ENCODE measurements around the gene NATD1.

NATD1 gene

GRCh38 chr17:21249920-21250703, 3.1 kb downstream of the NATD1 start:
- H3K4me3 ChIP-seq (ENCODE audit: low read depth, low read length): no peak overlapping the region
- no peak for TF ChIP-seq CTCF (IDR thresholded peaks at IDR 0.05; ENCODE audit: borderline replicate concordance, insufficient read depth, low read depth, low read length)

- no peak for TF ChIP-seq CTCF (IDR thresholded peaks at IDR 0.05; ENCODE audit: borderline replicate concordance, insufficient read depth, low read depth, low read length)
- no peak overlapping the region for H3K4me3 ChIP-seq (ENCODE audit: low read depth, low read length)
These were observed 4.0 kb downstream of the NATD1 start for GRCh38 chr17:21249086-21249795.

- no peak for TF ChIP-seq CTCF (IDR thresholded peaks at IDR 0.05; ENCODE audit: borderline replicate concordance, insufficient read depth, low read depth, low read length)
- H3K4me3 ChIP-seq (ENCODE audit: low read depth, low read length): no peak overlapping the region
These were observed 4.7 kb downstream of the NATD1 start for GRCh38 chr17:21248500-21248899.

- no peak for TF ChIP-seq CTCF (IDR thresholded peaks at IDR 0.05; ENCODE audit: borderline replicate concordance, insufficient read depth, low read depth, low read length)
- no peak overlapping the region for H3K4me3 ChIP-seq (ENCODE audit: low read depth, low read length)
These were observed 5.5 kb downstream of the NATD1 start for GRCh38 chr17:21247552-21248258.

GRCh38 chr17:21246698-21247097, 6.5 kb downstream of the NATD1 start:
- no peak for TF ChIP-seq CTCF (IDR thresholded peaks at IDR 0.05; ENCODE audit: borderline replicate concordance, insufficient read depth, low read depth, low read length)
- no peak overlapping the region for H3K4me3 ChIP-seq (ENCODE audit: low read depth, low read length)

- H3K4me3 ChIP-seq (ENCODE audit: low read depth, low read length): no peak overlapping the region
- TF ChIP-seq CTCF (IDR thresholded peaks at IDR 0.05; ENCODE audit: borderline replicate concordance, insufficient read depth, low read depth, low read length): no peak
These were observed 7.5 kb downstream of the NATD1 start for GRCh38 chr17:21245639-21246084.

Measured in GM12875 (cell line).